Mucosa of descending colon (tissue), 3 donors: Measurements from ENCODE around the gene ST6GALNAC2. TPM values are rescaled to one million over a fixed set of nuclear protein-coding genes. Genes with fewer than 3 reads are reported as not detected.
A peak's percentile ranks its signal among the peaks of the same experiment; 100 is the strongest.

Source experiments
- ATAC-seq: fragments of 200-7000 bp; cut with Tn5 transposase; one replicate; pipeline ENCODE4 v1.9.1; 2020; ENCODE audit warnings: mild to moderate bottlenecking, moderate library complexity
- DNase-seq, 3 donors: peaks; one replicate each; pipeline ENCODE4 v3.0.0-alpha.2; 2020
- H3K36me3 ChIP-seq: fragments of 200-600 bp; one replicate; pipeline ENCODE4 v1.8.0; 2021; ENCODE audit warnings: low read depth, mild to moderate bottlenecking
- H3K4me1 ChIP-seq: fragments of 200-600 bp; one replicate; pipeline ENCODE4 v1.8.0; 2021; ENCODE audit warnings: low read depth, mild to moderate bottlenecking
- H3K4me3 ChIP-seq: fragments of 200-600 bp; one replicate; pipeline ENCODE4 v1.8.0; 2021; ENCODE audit warnings: mild to moderate bottlenecking
- H3K9me3 ChIP-seq: fragments of 200-600 bp; one replicate; pipeline ENCODE4 v1.8.0; 2021; ENCODE audit warnings: mild to moderate bottlenecking
- intact Hi-C, 2 donors: fragments of 100-400 bp; cut with DNase I in 1 of 2; cut with micrococcal nuclease in 1 of 2; formaldehyde crosslinking; loops; one replicate each; pipeline versions ENCODE4 v1.11.0 to v1.11.1; 2022; cut with DNase I, micrococcal nuclease
- total RNA-seq, 3 donors: library from RNA; stranded (reverse); fragmentation: NEBNext Ultra II Directional in 2 of 3; extraction: Animal tissue kit (Norgen Biotek cat#: 25700) in 2 of 3; gene quantifications; one replicate each; pipeline versions ENCODE4 v1.2.1 to v1.2.4, GENCODE V29; 2021 to 2023
- TF ChIP-seq, protein P1 (sequence below): fragments of 200-600 bp; IDR thresholded peaks from one replicate; pipeline ENCODE4 v1.8.0; 2022; ENCODE audit warnings: antibody characterized with exemption, mild to moderate bottlenecking
- donor health status: DM: no; HTN: no; CAD: no; lungs with moderate emphysema.
- donor health status: DM: no; HTN: no; CAD: no.
- donor health status: DM: no; HTN: yes; CAD: no.

The ST6GALNAC2 gene
- total RNA-seq, 3 donors from 2014 or later: 3.7 to 11.1 (median 4.3) TPM

GRCh38 chr17:76558198-76559095 is 27.2 kb downstream of the ST6GALNAC2 start:
- intact Hi-C loops: no loop called here
- Histone ChIP-seq H3K4me3 (peak overlapping the region; percentile 51), H3K4me1 (peaks cover 31% of the 10 kb centered on the region), H3K36me3 (no peaks in the 10 kb centered on the region), H3K9me3 (no peaks in the 10 kb centered on the region)
- ATAC-seq: peak; percentile 22
- DNase-seq: no peak
- TF ChIP-seq, protein P1, sequence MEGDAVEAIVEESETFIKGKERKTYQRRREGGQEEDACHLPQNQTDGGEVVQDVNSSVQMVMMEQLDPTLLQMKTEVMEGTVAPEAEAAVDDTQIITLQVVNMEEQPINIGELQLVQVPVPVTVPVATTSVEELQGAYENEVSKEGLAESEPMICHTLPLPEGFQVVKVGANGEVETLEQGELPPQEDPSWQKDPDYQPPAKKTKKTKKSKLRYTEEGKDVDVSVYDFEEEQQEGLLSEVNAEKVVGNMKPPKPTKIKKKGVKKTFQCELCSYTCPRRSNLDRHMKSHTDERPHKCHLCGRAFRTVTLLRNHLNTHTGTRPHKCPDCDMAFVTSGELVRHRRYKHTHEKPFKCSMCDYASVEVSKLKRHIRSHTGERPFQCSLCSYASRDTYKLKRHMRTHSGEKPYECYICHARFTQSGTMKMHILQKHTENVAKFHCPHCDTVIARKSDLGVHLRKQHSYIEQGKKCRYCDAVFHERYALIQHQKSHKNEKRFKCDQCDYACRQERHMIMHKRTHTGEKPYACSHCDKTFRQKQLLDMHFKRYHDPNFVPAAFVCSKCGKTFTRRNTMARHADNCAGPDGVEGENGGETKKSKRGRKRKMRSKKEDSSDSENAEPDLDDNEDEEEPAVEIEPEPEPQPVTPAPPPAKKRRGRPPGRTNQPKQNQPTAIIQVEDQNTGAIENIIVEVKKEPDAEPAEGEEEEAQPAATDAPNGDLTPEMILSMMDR: no peak

GRCh38 chr17:76557368-76558197 is 28.1 kb downstream of the ST6GALNAC2 start:
- TF ChIP-seq, protein P1: peak; percentile 12
- H3K4me3 ChIP-seq: peak overlapping the region; percentile 51
- intact Hi-C loops: no loop called here
- no peaks in the 10 kb centered on the region for H3K36me3 ChIP-seq
- ATAC-seq: peak; percentile 97
- H3K9me3 ChIP-seq: no peaks in the 10 kb centered on the region
- peaks cover 31% of the 10 kb centered on the region for H3K4me1 ChIP-seq
- DNase-seq: peak; percentile 94 to 95 (median 95)

DNA sequence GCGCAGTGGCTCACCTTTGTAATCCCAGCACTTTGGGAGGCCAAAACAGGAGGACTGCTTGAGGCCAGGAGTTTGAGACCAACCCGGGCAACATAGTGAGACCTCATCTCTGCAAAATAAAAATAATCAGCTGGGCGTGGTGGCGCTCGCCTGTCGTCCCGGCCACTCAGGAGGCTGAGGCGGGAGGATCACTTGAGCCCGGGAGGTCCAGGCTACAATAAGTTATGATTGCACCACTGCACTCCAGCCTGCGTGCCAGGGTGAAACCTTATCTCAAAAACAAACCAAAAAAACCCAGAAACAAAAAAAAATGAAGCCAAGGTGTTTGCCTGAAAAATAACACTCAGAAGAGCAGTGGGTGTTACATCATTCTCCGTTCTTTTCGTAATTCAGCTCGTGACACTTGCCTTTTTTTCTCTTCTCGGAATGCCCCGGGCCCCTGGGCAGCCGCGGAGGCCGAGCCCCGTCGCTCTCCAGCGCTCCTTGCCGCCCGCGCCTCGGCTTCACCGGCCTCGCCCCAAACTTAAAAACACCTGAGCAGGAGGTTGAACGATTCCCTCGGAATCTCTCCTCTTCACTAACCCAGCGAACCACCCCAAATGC is 28.8 kb downstream of the ST6GALNAC2 start:
- Histone ChIP-seq H3K4me3 (peak overlapping the region; percentile 51), H3K9me3 (no peaks in the 10 kb centered on the region), H3K4me1 (peaks cover 31% of the 10 kb centered on the region), H3K36me3 (no peaks in the 10 kb centered on the region)
- ATAC-seq: peak; percentile 56
- intact Hi-C loops: no loop called here
- DNase-seq: peak in 1 of 3 donors; percentile 67
- TF ChIP-seq, protein P1: no peak

GRCh38 chr17:76554131-76554530 is 31.5 kb downstream of the ST6GALNAC2 start:
- TF ChIP-seq, protein P1: no peak
- intact Hi-C loops: no loop called here

GRCh38 chr17:76553178-76553908 is 32.3 kb downstream of the ST6GALNAC2 start:
- Histone ChIP-seq H3K4me3 (no peak overlapping the region), H3K4me1 (peaks cover 8% of the 10 kb centered on the region), H3K36me3 (no peaks in the 10 kb centered on the region), H3K9me3 (no peaks in the 10 kb centered on the region)
- TF ChIP-seq, protein P1: no peak
- intact Hi-C loops: no loop called here
- ATAC-seq (no peak), DNase-seq (no peak)

More at GRCh38 chr17:76554131-76554530, 31.5 kb downstream of the ST6GALNAC2 start:
- peaks cover 16% of the 10 kb centered on the region for H3K4me1 ChIP-seq
- ATAC-seq (no peak), DNase-seq (no peak)
- no peak overlapping the region for H3K4me3 ChIP-seq
- no peaks in the 10 kb centered on the region for H3K9me3 ChIP-seq
- no peaks in the 10 kb centered on the region for H3K36me3 ChIP-seq
